GM12878 (cell line): ENCODE results near the gene PRKAR1A. TPM values are rescaled to one million over a fixed set of nuclear protein-coding genes. Genes with fewer than 3 reads are reported as not detected.

ENCODE experiments used
- ATAC-seq: fragments of 200-7000 bp; cut with Tn5 transposase; 3 replicates; pipeline ENCODE4 v1.9.1; 2020; ENCODE audit warnings: mild to moderate bottlenecking, moderate library complexity
- BruUV-seq: library from RNA; stranded (reverse); fragments of 400-500 nt; replicated peaks from 2 replicates; lab custom pipeline; 2021; lab: Mats Ljungman, UMichigan
- CTCF ChIA-PET: fragments of 300-600 bp; sonication (Branson Sonifier 250); formaldehyde crosslinking; extraction: SDS; loops from one replicate; lab custom pipeline; 2021; ENCODE audit warnings: inconsistent platforms; lab: Yijun Ruan, JAX
- POLR2A ChIA-PET: fragments of 350-600 bp; formaldehyde crosslinking; extraction: SDS; loops from one replicate; lab custom pipeline; 2021; ENCODE audit warnings: inconsistent platforms; lab: Charles Lee
- RAD21 ChIA-PET: fragments of 300-600 bp; sonication (Branson Sonifier 250); formaldehyde crosslinking; loops from one replicate; lab custom pipeline; 2023; ENCODE audit warnings: antibody characterized with exemption; ENCODE audit not compliant: unreplicated experiment; lab: Charles Lee
- SMC1A ChIA-PET: fragments of 300-600 bp; sonication (Branson Sonifier 250); formaldehyde crosslinking; loops from one replicate; lab custom pipeline; 2023; ENCODE audit not compliant: unreplicated experiment, uncharacterized antibody; lab: Charles Lee
- DNase-seq: peaks from one replicate; pipeline ENCODE4 v3.0.0-alpha.2; 2011; ENCODE audit warnings: low read depth, low spot score
- FAIRE-seq: peaks from 3 replicates; lab custom pipeline; 2011; peaks lifted over from hg19 to GRCh38; lab: Jason Lieb, UNC
- H2AFZ ChIP-seq: 2 replicates; pipeline ENCODE4 v1.6.0; 2011; ENCODE audit warnings: low read depth, low read length, control low read depth; ENCODE audit not compliant: control insufficient read depth
- H3K27ac ChIP-seq: 2 replicates; pipeline ENCODE4 v1.5.1; 2011; ENCODE audit warnings: control low read depth; ENCODE audit not compliant: control insufficient read depth, insufficient read depth
- H3K27me3 ChIP-seq, 2 experiments: replicated peaks in 1 of 2; 2 replicates each; pipeline versions ENCODE4 v1.6.0 to v1.6.1; 2011; ENCODE audit warnings: low read length in 1 of 2; ENCODE audit not compliant: control insufficient read depth in 2 of 2, insufficient read depth in 2 of 2
- H3K36me3 ChIP-seq, 2 experiments: 2 replicates each; pipeline ENCODE4 v1.5.1; 2011; ENCODE audit warnings: low read length in 1 of 2; ENCODE audit not compliant: control insufficient read depth in 2 of 2, insufficient read depth in 2 of 2
- H3K4me1 ChIP-seq: 2 replicates; pipeline ENCODE4 v1.6.1; 2011; ENCODE audit warnings: mild to moderate bottlenecking, low read length, moderate library complexity, mixed read lengths; ENCODE audit not compliant: control insufficient read depth, insufficient read depth
- H3K4me2 ChIP-seq: 2 replicates; pipeline ENCODE4 v1.6.0; 2011; ENCODE audit warnings: control low read depth; ENCODE audit not compliant: control insufficient read depth, insufficient read depth
- H3K4me3 ChIP-seq: fragments of 200-600 bp; sonication (generic); 2 replicates; pipeline ENCODE4 v1.5.1; 2016
- H3K79me2 ChIP-seq: 2 replicates; pipeline ENCODE4 v1.6.0; 2011; ENCODE audit warnings: low read length; ENCODE audit not compliant: control insufficient read depth, insufficient read depth
- H3K9ac ChIP-seq: 2 replicates; pipeline ENCODE4 v1.8.0; 2011; ENCODE audit warnings: low read length, control low read depth, mixed read lengths; ENCODE audit not compliant: control insufficient read depth, insufficient read depth
- H3K9me3 ChIP-seq: replicated peaks from 3 replicates; pipeline ENCODE4 v1.5.1; 2011; ENCODE audit warnings: mild to moderate bottlenecking, low read length; ENCODE audit not compliant: control insufficient read depth, insufficient read depth
- H4K20me1 ChIP-seq: 2 replicates; pipeline ENCODE4 v1.6.0; 2011; ENCODE audit not compliant: control insufficient read depth, insufficient read depth
- IRF3 ChIP-seq: fragments of 450-650 bp; IDR thresholded peaks from 2 replicates; pipeline ENCODE4 v1.6.1; 2014; ENCODE audit warnings: mild to moderate bottlenecking
- SMC3 ChIP-seq: IDR thresholded peaks from 2 replicates; pipeline ENCODE4 v1.6.1; 2011; ENCODE audit warnings: low read length, improper control_type of control experiment, borderline replicate concordance
- SUZ12 ChIP-seq: fragments of 200-600 bp; sonication (generic); IDR thresholded peaks from one replicate; pipeline ENCODE4 v1.6.1; 2018; ENCODE audit warnings: antibody characterized with exemption, mild to moderate bottlenecking; ENCODE audit not compliant: unreplicated experiment
- ZNF384 ChIP-seq: IDR thresholded peaks from 2 replicates; pipeline ENCODE4 v1.6.1; 2012; ENCODE audit warnings: low read depth, mild to moderate bottlenecking, low read length, improper control_type of control experiment, borderline replicate concordance
- WGBS: methylation state at CpG from one replicate; pipeline ENCODE4 v1.1.6; 2016; ENCODE audit warnings: low lambda C conversion rate; ENCODE audit not compliant: insufficient replicate concordance, insufficient coverage; ENCODE audit errors: missing lambda C conversion rate; 5-methylcytosine and 5-hydroxymethylcytosine counted together
- in situ Hi-C: fragments of 300-500 bp; cut with MboI; formaldehyde crosslinking; loops from 9 replicates; pipeline ENCODE4 v1.14.3; 2018; ENCODE audit warnings: mixed read lengths
- intact Hi-C: fragments of 100-400 bp; cut with micrococcal nuclease; formaldehyde crosslinking; loops from one replicate; pipeline ENCODE4 v1.14.2; 2022; ENCODE audit not compliant: unreplicated experiment
- polyA plus RNA-seq, 11 experiments: library from polyadenylated mRNA; depleted of rRNA in 4 of 11; unstranded in 6 of 11; stranded (reverse) in 5 of 11; fragments of >200 nt; fragmentation: Nextera tagmentation in 4 of 11; fragmentation: Illumina TruSeq in 1 of 11; extraction: Ambion mirVana in 4 of 11; extraction: Trizol in 1 of 11; gene quantifications; 1 replicate in 1 of 11; 2 replicates in 10 of 11; pipeline versions ENCODE4 v1.2.1 to v1.2.3, GENCODE V29; 2011 to 2016; ENCODE audit warnings: inconsistent platforms in 2 of 11, missing spikeins in 2 of 11, low read depth in 1 of 11
- total RNA-seq, 4 experiments: library from RNA; depleted of rRNA in 3 of 4; stranded (reverse); fragments of >200 nt in 3 of 4; fragmentation: Illumina TruSeq in 1 of 4; extraction: Trizol in 1 of 4; gene quantifications; 2 replicates each; pipeline versions ENCODE4 v1.2.1 to v1.2.3, GENCODE V29; 2013 to 2021
- TF ChIP-seq, protein P1 (sequence below): fragments of 450-650 bp; IDR thresholded peaks from 2 replicates; pipeline ENCODE4 v1.6.1; 2017; ENCODE audit warnings: antibody characterized with exemption, mild to moderate bottlenecking, moderate library complexity
- TF ChIP-seq, protein P2 (sequence below), 3 experiments: IDR thresholded peaks in 2 of 3; conservative IDR thresholded peaks in 1 of 3; 2 replicates each; pipeline ENCODE4 v1.5.1; 2011; ENCODE audit warnings: low read depth in 3 of 3, low read length in 3 of 3, mild to moderate bottlenecking in 3 of 3, control low read depth in 2 of 3, moderate library complexity in 2 of 3, inconsistent platforms in 1 of 3, mixed read lengths in 1 of 3; ENCODE audit not compliant: control insufficient read depth in 2 of 3, insufficient read depth in 1 of 3; ENCODE audit errors: extremely low read depth in 1 of 3

PRKAR1A gene
- total and polyA plus RNA-seq, 10 of the 15 experiments (the other 5 are each of a cell fraction or from before 2014, with no cell fraction given) = 29.1 to 200 (median 125) TPM

- 98% methylated on average over 6 of the region's 6 CpGs for WGBS
Measured at GRCh38 chr17:68533887-68534694, 21.9 kb downstream of the PRKAR1A start.

More at GRCh38 chr17:68533887-68534694, 21.9 kb downstream of the PRKAR1A start:
- intact Hi-C loops (loop anchor here (5.0 kb wide), 1 partner anchor 698 kb away; no protein-coding TSS in a partner anchor), in situ Hi-C loops (loop anchor here (10.0 kb wide), 1 partner anchor 711 kb away; no protein-coding TSS in a partner anchor)
- Histone ChIP-seq H3K9ac (no peak overlapping the region), H3K4me3 (no peak overlapping the region), H3K36me3 (peaks cover 13 to 41% of the 10 kb centered on the region in 2 experiments), H3K27ac (no peak overlapping the region), H4K20me1 (no peaks in the 10 kb centered on the region), H3K27me3 (no peaks in the 10 kb centered on the region), H3K79me2 (no peaks in the 10 kb centered on the region), H2AFZ (no peak overlapping the region), H3K4me2 (no peak overlapping the region), H3K4me1 (no peaks in the 10 kb centered on the region), H3K9me3 (no peaks in the 10 kb centered on the region)
- ChIA-PET POLR2A (interaction anchor here (0.6 kb wide), 1 partner anchor 254 kb away, joined by 3 read pairs; no protein-coding TSS in a partner anchor), SMC1A (interaction anchor here (1.0 to 1.5 kb wide), 6 partner anchors 10 to 713 kb away, joined by 3 to 6 read pairs (median 4); no protein-coding TSS in a partner anchor), CTCF (interaction anchor here (0.7 to 1.6 kb wide), 12 partner anchors 9 to 715 kb away, joined by 3 to 12 read pairs (median 3); no protein-coding TSS in a partner anchor), RAD21 (no interaction called here)
- DNase-seq (no peak), ATAC-seq (no peak), FAIRE-seq (no peak)
- BruUV-seq = no TSS peak
- TF ChIP-seq IRF3 (no peak), ZNF384 (no peak), SUZ12 (no peak), SMC3 (peak; percentile 20; the same call in 1 of the 2 replicates)
- TF ChIP-seq, protein P1, sequence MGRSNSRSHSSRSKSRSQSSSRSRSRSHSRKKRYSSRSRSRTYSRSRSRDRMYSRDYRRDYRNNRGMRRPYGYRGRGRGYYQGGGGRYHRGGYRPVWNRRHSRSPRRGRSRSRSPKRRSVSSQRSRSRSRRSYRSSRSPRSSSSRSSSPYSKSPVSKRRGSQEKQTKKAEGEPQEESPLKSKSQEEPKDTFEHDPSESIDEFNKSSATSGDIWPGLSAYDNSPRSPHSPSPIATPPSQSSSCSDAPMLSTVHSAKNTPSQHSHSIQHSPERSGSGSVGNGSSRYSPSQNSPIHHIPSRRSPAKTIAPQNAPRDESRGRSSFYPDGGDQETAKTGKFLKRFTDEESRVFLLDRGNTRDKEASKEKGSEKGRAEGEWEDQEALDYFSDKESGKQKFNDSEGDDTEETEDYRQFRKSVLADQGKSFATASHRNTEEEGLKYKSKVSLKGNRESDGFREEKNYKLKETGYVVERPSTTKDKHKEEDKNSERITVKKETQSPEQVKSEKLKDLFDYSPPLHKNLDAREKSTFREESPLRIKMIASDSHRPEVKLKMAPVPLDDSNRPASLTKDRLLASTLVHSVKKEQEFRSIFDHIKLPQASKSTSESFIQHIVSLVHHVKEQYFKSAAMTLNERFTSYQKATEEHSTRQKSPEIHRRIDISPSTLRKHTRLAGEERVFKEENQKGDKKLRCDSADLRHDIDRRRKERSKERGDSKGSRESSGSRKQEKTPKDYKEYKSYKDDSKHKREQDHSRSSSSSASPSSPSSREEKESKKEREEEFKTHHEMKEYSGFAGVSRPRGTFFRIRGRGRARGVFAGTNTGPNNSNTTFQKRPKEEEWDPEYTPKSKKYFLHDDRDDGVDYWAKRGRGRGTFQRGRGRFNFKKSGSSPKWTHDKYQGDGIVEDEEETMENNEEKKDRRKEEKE = no peak
- TF ChIP-seq, protein P2, sequence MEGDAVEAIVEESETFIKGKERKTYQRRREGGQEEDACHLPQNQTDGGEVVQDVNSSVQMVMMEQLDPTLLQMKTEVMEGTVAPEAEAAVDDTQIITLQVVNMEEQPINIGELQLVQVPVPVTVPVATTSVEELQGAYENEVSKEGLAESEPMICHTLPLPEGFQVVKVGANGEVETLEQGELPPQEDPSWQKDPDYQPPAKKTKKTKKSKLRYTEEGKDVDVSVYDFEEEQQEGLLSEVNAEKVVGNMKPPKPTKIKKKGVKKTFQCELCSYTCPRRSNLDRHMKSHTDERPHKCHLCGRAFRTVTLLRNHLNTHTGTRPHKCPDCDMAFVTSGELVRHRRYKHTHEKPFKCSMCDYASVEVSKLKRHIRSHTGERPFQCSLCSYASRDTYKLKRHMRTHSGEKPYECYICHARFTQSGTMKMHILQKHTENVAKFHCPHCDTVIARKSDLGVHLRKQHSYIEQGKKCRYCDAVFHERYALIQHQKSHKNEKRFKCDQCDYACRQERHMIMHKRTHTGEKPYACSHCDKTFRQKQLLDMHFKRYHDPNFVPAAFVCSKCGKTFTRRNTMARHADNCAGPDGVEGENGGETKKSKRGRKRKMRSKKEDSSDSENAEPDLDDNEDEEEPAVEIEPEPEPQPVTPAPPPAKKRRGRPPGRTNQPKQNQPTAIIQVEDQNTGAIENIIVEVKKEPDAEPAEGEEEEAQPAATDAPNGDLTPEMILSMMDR (IDR thresholded peaks at IDR 0.05 in 2 of 3, conservative IDR thresholded peaks at IDR 0.05 in 1 of 3; ENCODE audit: control insufficient read depth in 2 of 3, extremely low read depth in 1 of 3, insufficient read depth in 1 of 3, low read depth in 3 of 3, low read length in 3 of 3) = peak in 2 of 3 experiments; percentile 20 to 23; a peak in 3 of 6 replicates
